Calu3 (cell line): ENCODE measurements around the gene TRIM8. TPM values are rescaled to one million over a fixed set of nuclear protein-coding genes. Genes with fewer than 3 reads are reported as not detected.

Source experiments
- BruUV-seq: library from RNA; stranded (reverse); fragments of 400-500 nt; replicated peaks from 2 replicates; lab custom pipeline; 2021; lab: Mats Ljungman, UMichigan
- CTCF ChIA-PET: fragments of 300-600 bp; sonication (Branson Sonifier 250); formaldehyde crosslinking; loops from one replicate; lab custom pipeline; 2022; ENCODE audit warnings: antibody characterized with exemption; lab: Charles Lee
- DNase-seq: peaks from one replicate; pipeline ENCODE4 v3.0.0; 2022
- H3K27ac Mint-ChIP-seq: one replicate; pipeline ENCODE4 v1.8.0; 2022; ENCODE audit warnings: mixed read lengths; ENCODE audit not compliant: unreplicated experiment
- H3K27me3 Mint-ChIP-seq: one replicate; pipeline ENCODE4 v1.8.0; 2022; ENCODE audit warnings: mixed read lengths; ENCODE audit not compliant: unreplicated experiment
- H3K36me3 Mint-ChIP-seq: one replicate; pipeline ENCODE4 v1.8.0; 2022; ENCODE audit warnings: mild to moderate bottlenecking, moderate library complexity, mixed read lengths; ENCODE audit not compliant: insufficient read depth, unreplicated experiment
- H3K4me1 Mint-ChIP-seq: one replicate; pipeline ENCODE4 v1.8.0; 2022; ENCODE audit warnings: mild to moderate bottlenecking, low read depth, mixed read lengths; ENCODE audit not compliant: unreplicated experiment
- H3K4me3 Mint-ChIP-seq: one replicate; pipeline ENCODE4 v1.8.0; 2022; ENCODE audit warnings: mild to moderate bottlenecking, low read depth, moderate library complexity, mixed read lengths; ENCODE audit not compliant: unreplicated experiment
- H3K9me3 Mint-ChIP-seq: one replicate; pipeline ENCODE4 v1.8.0; 2022; ENCODE audit warnings: low read depth, mixed read lengths; ENCODE audit not compliant: unreplicated experiment
- CTCF ChIP-seq: fragments of 200-600 bp; IDR thresholded peaks from one replicate; pipeline ENCODE4 v1.8.0; 2022; ENCODE audit warnings: antibody characterized with exemption; ENCODE audit not compliant: unreplicated experiment
- intact Hi-C: fragments of 100-400 bp; cut with micrococcal nuclease; formaldehyde crosslinking; loops from one replicate; pipeline ENCODE4 v1.10.0; 2022; ENCODE audit not compliant: unreplicated experiment
- total RNA-seq: library from RNA; stranded (reverse); gene quantifications from 2 replicates; pipeline ENCODE4 v1.2.3, GENCODE V29; 2022

Gene TRIM8
- total RNA-seq, 1 experiment from 2014 or later = 52.1 TPM

- Mint-ChIP-seq H3K4me1 (peaks cover 21% of the 10 kb centered on the region), H3K36me3 (peaks cover 49% of the 10 kb centered on the region), H3K4me3 (peak overlapping the region; percentile 90), H3K9me3 (no peaks in the 10 kb centered on the region), H3K27me3 (no peaks in the 10 kb centered on the region), H3K27ac (peak overlapping the region; percentile 85)
- DNase-seq = peak; percentile 94
- intact Hi-C loops = loop anchor here (2.0 to 10.0 kb wide), 2 partner anchors 37 to 137 kb away; partner anchors contain the start of genes ACTR1A and SUFU
- CTCF ChIA-PET = interaction anchor here (0.8 to 1.5 kb wide), 2 partner anchors 13 to 138 kb away, joined by 3 read pairs; partner anchors contain the start of gene SUFU
- no peak for TF ChIP-seq CTCF
- BruUV-seq = no TSS peak
Measured at GRCh38 chr10:102641880-102642735, 2.2 kb upstream of the TRIM8 start.

- H3K4me3 Mint-ChIP-seq = peak overlapping the region; percentile 90
- no peaks in the 10 kb centered on the region for H3K27me3 Mint-ChIP-seq
- no peak for TF ChIP-seq CTCF
- H3K36me3 Mint-ChIP-seq = peaks cover 49% of the 10 kb centered on the region
- intact Hi-C loops = loop anchor here (2.0 to 10.0 kb wide), 2 partner anchors 38 to 138 kb away; partner anchors contain the start of genes ACTR1A and SUFU
- H3K27ac Mint-ChIP-seq = peak overlapping the region; percentile 85
- DNase-seq = peak; percentile 55
- H3K9me3 Mint-ChIP-seq = no peaks in the 10 kb centered on the region
- BruUV-seq = TSS peak; percentile 69
- CTCF ChIA-PET = interaction anchor here (1.5 kb wide), 1 partner anchor 13 kb away, joined by 3 read pairs; no protein-coding TSS in a partner anchor
- peaks cover 21% of the 10 kb centered on the region for H3K4me1 Mint-ChIP-seq
Measured at GRCh38 chr10:102642736-102643335, 1.4 kb upstream of the TRIM8 start.

- Mint-ChIP-seq H3K27ac (peak overlapping the region; percentile 85), H3K4me1 (peaks cover 21% of the 10 kb centered on the region), H3K36me3 (peaks cover 49% of the 10 kb centered on the region), H3K4me3 (peak overlapping the region; percentile 90), H3K27me3 (no peaks in the 10 kb centered on the region), H3K9me3 (no peaks in the 10 kb centered on the region)
- intact Hi-C loops = loop anchor here (2.0 to 10.0 kb wide), 2 partner anchors 39 to 139 kb away; partner anchors contain the start of genes ACTR1A and SUFU
- CTCF ChIA-PET = no interaction called here
- no TSS peak for BruUV-seq
- TF ChIP-seq CTCF = no peak
- DNase-seq = peak; percentile 43
Measured at GRCh38 chr10:102643336-102644065, 778 bp upstream of the TRIM8 start.
